Panc1 (cell line): Measurements from ENCODE around the gene MAN2B1.

Experiments
- CTCF ChIP-seq: fragments of 450-650 bp; IDR thresholded peaks from 2 replicates; pipeline ENCODE4 v1.5.1; 2017; ENCODE audit warnings: mild to moderate bottlenecking
- POLR2AphosphoS5 ChIP-seq: IDR thresholded peaks from 2 replicates; pipeline ENCODE4 v1.6.1; 2012; ENCODE audit warnings: mild to moderate bottlenecking, low read depth, low read length, moderate library complexity
- REST ChIP-seq, 2 experiments: IDR thresholded peaks; 2 replicates each; pipeline ENCODE4 v1.6.1; 2011 to 2012; ENCODE audit warnings: low read depth in 2 of 2, control low read depth in 1 of 2, low read length in 1 of 2, mild to moderate bottlenecking in 1 of 2, moderate library complexity in 1 of 2; ENCODE audit not compliant: insufficient read depth in 1 of 2
- SIN3A ChIP-seq: IDR thresholded peaks from 2 replicates; pipeline ENCODE4 v1.6.1; 2012; ENCODE audit warnings: low read depth, mild to moderate bottlenecking, low read length, moderate library complexity, borderline replicate concordance; ENCODE audit not compliant: insufficient read depth
- TCF7L2 ChIP-seq: IDR thresholded peaks from 2 replicates; pipeline ENCODE4 v1.6.1; 2011; ENCODE audit warnings: mild to moderate bottlenecking, low read depth, low read length, inconsistent platforms

- TF ChIP-seq CTCF: no peak
- TF ChIP-seq POLR2AphosphoS5: no peak
- TF ChIP-seq TCF7L2: no peak
- TF ChIP-seq REST (IDR thresholded peaks at IDR 0.05; ENCODE audit: insufficient read depth in 1 of 2, low read depth in 2 of 2, low read length in 1 of 2): no peak
- TF ChIP-seq SIN3A: no peak
Observed at GRCh38 chr19:12664406-12665280, 1.9 kb downstream of the MAN2B1 start.
